ENCODE data around the gene SUMO2. TPM values are rescaled to one million over a fixed set of nuclear protein-coding genes. Genes with fewer than 3 reads are reported as not detected.
"Not testable (repeated sequence)": the region's sequence is repeated elsewhere in the genome, so short reads cannot be mapped to it uniquely, and the experiment has no call there.

SUMO2 gene
- polyA plus RNA-seq, 1 donor from 2014 or later, result 391 TPM

- H3K9me3 Mint-ChIP-seq, result no peaks in the 10 kb centered on the region
- H3K36me3 Mint-ChIP-seq, result peaks cover 2% of the 10 kb centered on the region
- H3K4me3 Mint-ChIP-seq, result peak overlapping the region; percentile 48 to 99 (median 76)
- H3K27ac Mint-ChIP-seq, result no peak overlapping the region
- peaks cover 22 to 38% (median 30%) of the 10 kb centered on the region in 3 donors for H3K4me1 Mint-ChIP-seq
- no peaks in the 10 kb centered on the region for H3K27me3 Mint-ChIP-seq
Measured at GRCh38 chr17:75128694-75129505, 53.9 kb downstream of the SUMO2 start.

GRCh38 chr17:75127936-75128335 is 54.8 kb downstream of the SUMO2 start:
- peak overlapping the region in 2 of 3 donors; percentile 42 to 59 for H3K27ac Mint-ChIP-seq

DNA sequence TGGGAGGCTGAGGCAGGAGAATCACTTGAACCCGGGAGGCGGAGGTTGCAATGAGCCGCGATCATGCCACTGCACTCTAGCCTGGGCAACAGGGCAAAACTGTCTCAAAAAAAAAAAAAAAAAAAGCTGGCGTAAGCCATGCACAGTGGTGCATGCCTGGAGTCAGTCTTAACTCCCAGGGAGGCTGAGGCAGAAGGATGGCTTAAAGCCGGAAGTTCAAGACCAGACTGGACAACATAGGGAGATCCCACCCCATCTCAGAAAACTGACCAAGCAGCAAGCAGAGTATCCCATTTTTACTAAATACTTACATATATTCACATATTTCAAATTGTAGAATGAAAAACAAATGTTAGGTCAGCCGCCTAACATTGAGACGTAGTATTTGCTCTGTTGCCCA is 55.8 kb downstream of the SUMO2 start:
- Mint-ChIP-seq H3K4me1 (peaks cover 19 to 35% (median 24%) of the 10 kb centered on the region in 3 donors), H3K4me3 (no peak overlapping the region), H3K27ac (no peak overlapping the region), H3K27me3 (no peaks in the 10 kb centered on the region), H3K36me3 (peaks cover 2% of the 10 kb centered on the region), H3K9me3 (no peaks in the 10 kb centered on the region)

More at GRCh38 chr17:75127936-75128335, 54.8 kb downstream of the SUMO2 start:
- Mint-ChIP-seq H3K4me3 (peak overlapping the region; percentile 21 to 99 (median 65)), H3K4me1 (peaks cover 24 to 39% (median 30%) of the 10 kb centered on the region in 3 donors)
- not testable (repeated sequence) for H3K27me3 Mint-ChIP-seq, H3K9me3 Mint-ChIP-seq, H3K36me3 Mint-ChIP-seq

GRCh38 chr17:75125984-75126383 is 56.8 kb downstream of the SUMO2 start:
- Mint-ChIP-seq H3K27ac (peak overlapping the region in 2 of 3 donors; percentile 19 to 92), H3K9me3 (no peaks in the 10 kb centered on the region), H3K27me3 (no peaks in the 10 kb centered on the region), H3K36me3 (peaks cover 2% of the 10 kb centered on the region), H3K4me3 (peak overlapping the region; percentile 10 to 47 (median 20)), H3K4me1 (peaks cover 22 to 36% (median 23%) of the 10 kb centered on the region in 3 donors)

- Mint-ChIP-seq H3K4me1 (peaks cover 16 to 34% (median 19%) of the 10 kb centered on the region in 3 donors), H3K27ac (peak overlapping the region in 2 of 3 donors; percentile 56 to 77), H3K9me3 (no peaks in the 10 kb centered on the region), H3K36me3 (peaks cover 3% of the 10 kb centered on the region), H3K4me3 (peak overlapping the region in 3 of 4 donors; percentile 12 to 83 (median 37)), H3K27me3 (no peaks in the 10 kb centered on the region)
Measured at GRCh38 chr17:75124819-75125162, 58.0 kb downstream of the SUMO2 start.

DNA sequence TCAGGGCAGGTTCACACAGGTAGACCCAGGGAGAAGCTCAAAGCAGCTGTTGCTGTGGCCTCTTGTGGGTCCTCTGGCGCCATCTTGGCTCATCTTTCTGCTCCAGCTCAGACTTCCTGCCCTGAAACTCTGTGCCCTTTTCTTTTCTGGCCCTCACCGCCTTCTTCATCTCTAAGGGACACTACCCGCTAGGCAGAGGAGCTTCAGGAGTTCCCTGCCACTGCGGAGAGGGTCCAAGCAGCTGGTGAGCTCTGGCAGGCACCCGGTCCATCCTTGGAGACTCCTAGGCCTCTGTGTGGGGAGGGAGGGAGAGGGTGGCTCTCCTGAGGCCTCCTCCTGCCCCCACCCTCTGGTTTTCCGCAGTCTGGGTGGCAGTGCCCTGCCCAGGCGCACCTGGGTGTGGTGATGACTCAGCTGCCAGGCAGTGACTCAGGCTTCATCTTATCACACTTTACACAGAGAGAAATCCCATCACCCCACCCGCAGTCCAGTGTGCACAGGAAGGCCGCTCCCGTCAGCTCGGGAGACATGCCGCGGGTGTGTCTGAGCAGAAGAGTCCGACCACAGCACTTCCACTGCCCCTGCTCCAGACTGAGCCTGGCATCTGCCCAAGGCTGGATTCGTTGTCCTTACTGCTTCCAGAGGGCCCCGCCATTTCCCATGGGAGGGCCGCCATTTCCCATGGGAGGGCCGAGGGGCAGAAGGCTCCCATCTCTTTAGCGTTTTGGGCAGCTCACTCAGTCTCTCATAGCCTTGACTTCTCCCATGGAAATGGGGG is 58.5 kb downstream of the SUMO2 start:
- Mint-ChIP-seq H3K4me1 (peaks cover 16 to 30% (median 16%) of the 10 kb centered on the region in 3 donors), H3K4me3 (peak overlapping the region in 2 of 4 donors; percentile 68 to 83), H3K27me3 (no peaks in the 10 kb centered on the region), H3K27ac (peak overlapping the region; percentile 56 to 86 (median 77)), H3K9me3 (no peaks in the 10 kb centered on the region), H3K36me3 (peaks cover 3% of the 10 kb centered on the region)

GRCh38 chr17:75118307-75118706 is 64.5 kb downstream of the SUMO2 start:
- Mint-ChIP-seq H3K4me3 (peak overlapping the region in 2 of 4 donors; percentile 20 to 34), H3K36me3 (peaks cover 8% of the 10 kb centered on the region), H3K27ac (peak overlapping the region in 1 of 3 donors; percentile 23), H3K27me3 (no peaks in the 10 kb centered on the region), H3K9me3 (no peaks in the 10 kb centered on the region), H3K4me1 (peaks cover 29 to 45% (median 30%) of the 10 kb centered on the region in 3 donors)

DNA sequence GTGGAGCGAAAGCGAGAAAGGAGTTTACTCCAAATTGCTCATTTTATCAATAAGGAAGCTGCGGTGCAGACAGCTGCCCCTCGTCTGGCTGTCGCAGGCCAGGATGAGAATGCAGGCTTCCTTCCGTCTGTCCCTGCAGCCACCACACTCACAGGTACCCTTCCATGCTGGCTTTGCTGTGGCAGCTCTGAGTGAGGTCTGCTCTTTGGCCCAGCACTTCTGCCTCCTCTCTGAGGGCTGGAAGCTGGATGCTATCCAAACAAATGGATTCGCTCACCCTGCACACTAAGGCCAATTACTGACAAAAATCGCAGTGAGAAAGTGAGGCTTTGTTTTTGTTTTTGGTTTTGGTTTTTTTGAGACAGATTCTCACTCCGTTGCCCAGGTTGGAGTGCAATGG is 66.0 kb downstream of the SUMO2 start:
- Mint-ChIP-seq H3K36me3 (peaks cover 8% of the 10 kb centered on the region), H3K27ac (no peak overlapping the region), H3K9me3 (no peaks in the 10 kb centered on the region), H3K4me3 (peak overlapping the region in 2 of 4 donors; percentile 66 to 95), H3K4me1 (peaks cover 35 to 49% (median 35%) of the 10 kb centered on the region in 3 donors), H3K27me3 (no peaks in the 10 kb centered on the region)

Other genes with a start within 250 kb of the SUMO2 start
- not detected for gene OTOP3, start 247.1 kb downstream of the SUMO2 start, polyA plus RNA-seq
- gene HID1, start 210.2 kb downstream of the SUMO2 start, polyA plus RNA-seq, result 1.2 TPM
- gene CDR2L, start 195.3 kb downstream of the SUMO2 start, polyA plus RNA-seq, result not detected
- 53.9 TPM for gene MRPL58, start 170.3 kb downstream of the SUMO2 start, polyA plus RNA-seq
- 241 TPM for gene ATP5PD, start 136.0 kb downstream of the SUMO2 start, polyA plus RNA-seq
- gene KCTD2, start 135.7 kb downstream of the SUMO2 start, polyA plus RNA-seq, result 5.7 TPM
- gene SLC16A5, start 95.0 kb downstream of the SUMO2 start, polyA plus RNA-seq, result 3.0 TPM
- gene ARMC7, start 73.0 kb downstream of the SUMO2 start, polyA plus RNA-seq, result 4.5 TPM
- gene NT5C, start 51.2 kb downstream of the SUMO2 start, polyA plus RNA-seq, result 150 TPM
- gene JPT1, start 28.4 kb downstream of the SUMO2 start, polyA plus RNA-seq, result 150 TPM
- gene NUP85, start 22.7 kb upstream of the SUMO2 start, polyA plus RNA-seq, result 32.3 TPM
- gene GGA3, start 78.6 kb upstream of the SUMO2 start, polyA plus RNA-seq, result 27.8 TPM
- gene MRPS7, start 78.9 kb upstream of the SUMO2 start, polyA plus RNA-seq, result 101 TPM
- gene MIF4GD, start 88.3 kb upstream of the SUMO2 start, polyA plus RNA-seq, result 103 TPM
- 22.0 TPM for gene SLC25A19, start 106.5 kb upstream of the SUMO2 start, polyA plus RNA-seq
- 333 TPM for gene GRB2, start 222.7 kb upstream of the SUMO2 start, polyA plus RNA-seq